H1 (cell line): ENCODE results near the gene ZNF396. TPM values are rescaled to one million over a fixed set of nuclear protein-coding genes. Genes with fewer than 3 reads are reported as not detected.

Experiments
- CTCF ChIA-PET: fragments of 300-600 bp; sonication (Branson Sonifier 250); formaldehyde crosslinking; loops from one replicate; lab custom pipeline; 2021; ENCODE audit not compliant: partially characterized antibody; lab: Charles Lee
- POLR2A ChIA-PET: fragments of 300-600 bp; sonication (Branson Sonifier 250); formaldehyde crosslinking; loops from one replicate; lab custom pipeline; 2021; ENCODE audit warnings: inconsistent platforms; ENCODE audit not compliant: partially characterized antibody; lab: Charles Lee
- DNase-seq, 2 experiments: peaks; one replicate each; pipeline versions ENCODE4 v3.0.0 to v3.0.0-alpha.2; 2010 to 2022; ENCODE audit warnings: low spot score in 2 of 2, low read depth in 1 of 2, mixed read lengths in 1 of 2
- FAIRE-seq: peaks from 2 replicates; lab custom pipeline; 2011; peaks lifted over from hg19 to GRCh38; lab: Jason Lieb, UNC
- H2AFZ ChIP-seq: 2 replicates; pipeline ENCODE4 v1.8.1; 2012; ENCODE audit warnings: low read length, inconsistent platforms
- H2AK5ac ChIP-seq: 2 replicates; pipeline ENCODE4 v1.6.1; 2013; ENCODE audit warnings: low read depth, low read length
- H2BK120ac ChIP-seq: replicated peaks from 2 replicates; pipeline ENCODE3; 2013; ENCODE audit warnings: low read depth, low read length, inconsistent platforms
- H2BK12ac ChIP-seq: 2 replicates; pipeline ENCODE4 v1.6.1; 2013; ENCODE audit warnings: low read depth, low read length
- H2BK15ac ChIP-seq: 2 replicates; pipeline ENCODE4 v1.6.1; 2013; ENCODE audit warnings: low read length
- H2BK20ac ChIP-seq: 2 replicates; pipeline ENCODE4 v1.6.1; 2013; ENCODE audit warnings: low read length
- H2BK5ac ChIP-seq: 2 replicates; pipeline ENCODE4 v1.6.1; 2013; ENCODE audit warnings: low read depth, low read length
- H3K14ac ChIP-seq: 2 replicates; pipeline ENCODE4 v1.6.1; 2013; ENCODE audit warnings: inconsistent platforms; ENCODE audit not compliant: insufficient read length
- H3K18ac ChIP-seq: 2 replicates; pipeline ENCODE4 v1.6.1; 2013; ENCODE audit warnings: low read length; ENCODE audit errors: extremely low read depth
- H3K23ac ChIP-seq: 2 replicates; pipeline ENCODE4 v1.6.1; 2013; ENCODE audit warnings: inconsistent platforms; ENCODE audit not compliant: insufficient read length
- H3K23me2 ChIP-seq: 2 replicates; pipeline ENCODE4 v1.6.1; 2013; ENCODE audit warnings: low read depth, low read length
- H3K27ac ChIP-seq: 2 replicates; pipeline ENCODE4 v1.6.1; 2011; ENCODE audit warnings: low read depth, low read length, inconsistent platforms
- H3K27me3 ChIP-seq, 4 experiments: replicated peaks in 1 of 4; 1 replicate in 1 of 4; 2 replicates in 3 of 4; pipeline versions ENCODE4 v1.6.1 to v1.8.1; 2011 to 2013; ENCODE audit warnings: low read length in 3 of 4, mild to moderate bottlenecking in 3 of 4, inconsistent platforms in 2 of 4, mixed read lengths in 2 of 4, moderate library complexity in 1 of 4; ENCODE audit not compliant: control insufficient read depth in 3 of 4, insufficient read depth in 3 of 4; ENCODE audit errors: extremely low read depth in 1 of 4
- H3K36me3 ChIP-seq, 4 experiments: 2 replicates each; pipeline versions ENCODE4 v1.6.1 to v1.8.1; 2011 to 2013; ENCODE audit warnings: mild to moderate bottlenecking in 4 of 4, low read length in 3 of 4, moderate library complexity in 2 of 4, control low read depth in 1 of 4, inconsistent platforms in 1 of 4; ENCODE audit not compliant: insufficient read depth in 4 of 4, control insufficient read depth in 2 of 4
- H3K4ac ChIP-seq: replicated peaks from 2 replicates; pipeline ENCODE3; 2013; ENCODE audit warnings: low read length, low read depth, mixed read lengths, inconsistent platforms; ENCODE audit not compliant: insufficient read length
- H3K4me1 ChIP-seq, 4 experiments: replicated peaks in 1 of 4; 1 replicate in 1 of 4; 2 replicates in 3 of 4; pipeline versions ENCODE4 v1.6.1 to v1.8.1; 2011 to 2013; ENCODE audit warnings: low read length in 3 of 4, inconsistent platforms in 2 of 4, mixed read lengths in 1 of 4; ENCODE audit not compliant: insufficient read depth in 4 of 4, control insufficient read depth in 3 of 4
- H3K4me2 ChIP-seq, 2 experiments: 2 replicates each; pipeline versions ENCODE4 v1.6.1 to v1.8.1; 2011 to 2013; ENCODE audit warnings: low read depth in 2 of 2, low read length in 2 of 2, control low read depth in 1 of 2, inconsistent platforms in 1 of 2, mild to moderate bottlenecking in 1 of 2; ENCODE audit not compliant: insufficient read depth in 1 of 2
- H3K4me3 ChIP-seq, 4 experiments: fragments of 200-600, 300-600 bp in 1 of 4; sonication (generic), shearing (Covaris generic), sonication (Bioruptor Twin) in 1 of 4; 2 replicates each; pipeline versions ENCODE4 v1.5.1 to v1.8.1; 2011 to 2016; ENCODE audit warnings: low read length in 4 of 4, low read depth in 3 of 4, control low read depth in 2 of 4, inconsistent platforms in 2 of 4, mild to moderate bottlenecking in 2 of 4, mixed read lengths in 1 of 4, moderate library complexity in 1 of 4; ENCODE audit not compliant: insufficient read depth in 2 of 4; ENCODE audit errors: extremely low read depth in 1 of 4
- H3K56ac ChIP-seq: replicated peaks from 2 replicates; pipeline ENCODE3; 2013; ENCODE audit warnings: low read depth, mild to moderate bottlenecking, mixed read lengths, low read length, inconsistent platforms; ENCODE audit not compliant: insufficient read length
- H3K79me1 ChIP-seq: 2 replicates; pipeline ENCODE4 v1.6.1; 2013; ENCODE audit warnings: low read depth, low read length, control low read depth
- H3K79me2 ChIP-seq, 2 experiments: 2 replicates each; pipeline versions ENCODE4 v1.6.1 to v1.8.1; 2012 to 2013; ENCODE audit warnings: low read length in 2 of 2, mild to moderate bottlenecking in 2 of 2, inconsistent platforms in 1 of 2; ENCODE audit not compliant: insufficient read depth in 2 of 2, control insufficient read depth in 1 of 2
- H3K9ac ChIP-seq, 4 experiments: replicated peaks in 1 of 4; 1 replicate in 1 of 4; 2 replicates in 3 of 4; pipeline versions ENCODE4 v1.6.1 to v1.8.1; 2011 to 2013; ENCODE audit warnings: low read depth in 3 of 4, low read length in 3 of 4, control low read depth in 2 of 4, mild to moderate bottlenecking in 2 of 4, moderate library complexity in 2 of 4, inconsistent platforms in 1 of 4; ENCODE audit errors: extremely low read depth in 1 of 4
- H3K9me3 ChIP-seq, 2 experiments: 2 replicates each; pipeline versions ENCODE4 v1.6.1 to v1.8.1; 2012 to 2013; ENCODE audit warnings: mild to moderate bottlenecking in 2 of 2, moderate library complexity in 2 of 2, control low read depth in 1 of 2, inconsistent platforms in 1 of 2, low read depth in 1 of 2, low read length in 1 of 2, mixed read lengths in 1 of 2; ENCODE audit not compliant: insufficient read depth in 2 of 2
- H4K20me1 ChIP-seq, 2 experiments: replicated peaks in 1 of 2; 2 replicates each; pipeline versions ENCODE3 to v1.8.1; 2011 to 2013; ENCODE audit warnings: inconsistent platforms in 2 of 2, low read length in 2 of 2, mild to moderate bottlenecking in 1 of 2; ENCODE audit not compliant: insufficient read depth in 2 of 2, control insufficient read depth in 1 of 2
- H4K5ac ChIP-seq: 2 replicates; pipeline ENCODE4 v1.6.1; 2013; ENCODE audit warnings: low read length, low read depth, mixed read lengths, inconsistent platforms; ENCODE audit not compliant: insufficient read length
- H4K8ac ChIP-seq: 2 replicates; pipeline ENCODE4 v1.8.0; 2013; ENCODE audit warnings: mild to moderate bottlenecking, moderate library complexity, low read length, inconsistent platforms; ENCODE audit not compliant: insufficient read depth; ENCODE audit errors: extremely low read depth
- H4K91ac ChIP-seq: replicated peaks from 2 replicates; pipeline ENCODE3; 2013; ENCODE audit warnings: low read length, mixed read lengths, inconsistent platforms; ENCODE audit not compliant: insufficient read length
- HDAC2 ChIP-seq, 2 experiments: fragments of 300-600 bp in 1 of 2; sonication (generic) in 1 of 2; IDR thresholded peaks; 2 replicates each; pipeline ENCODE4 v1.6.1; 2011 to 2012; ENCODE audit warnings: low read depth in 2 of 2, low read length in 2 of 2, mild to moderate bottlenecking in 2 of 2, moderate library complexity in 2 of 2, borderline replicate concordance in 1 of 2, inconsistent platforms in 1 of 2
- KDM1A ChIP-seq: fragments of 200-600, 300-600 bp; sonication (generic); IDR thresholded peaks from 2 replicates; pipeline ENCODE4 v1.7.1; 2016; ENCODE audit warnings: mild to moderate bottlenecking, low read length, borderline replicate concordance
- POU5F1 ChIP-seq: IDR thresholded peaks from 2 replicates; pipeline ENCODE4 v1.6.1; 2011; ENCODE audit warnings: low read depth, mild to moderate bottlenecking, low read length, moderate library complexity
- WGBS, 2 experiments: shearing (Covaris generic) in 1 of 2; methylation state at CpG; one replicate each; pipeline versions ENCODE4 v1.1.6 to v1.1.7; 2013 to 2015; ENCODE audit warnings: low lambda C conversion rate in 2 of 2, mixed read lengths in 2 of 2, inconsistent platforms in 1 of 2, low coverage in 1 of 2, missing lambda C conversion rate in 1 of 2; ENCODE audit not compliant: insufficient replicate concordance in 2 of 2, insufficient coverage in 1 of 2, insufficient read length in 1 of 2; ENCODE audit errors: extremely low coverage in 1 of 2, missing lambda C conversion rate in 1 of 2; 5-methylcytosine and 5-hydroxymethylcytosine counted together
- polyA plus RNA-seq, 7 experiments: library from polyadenylated mRNA; depleted of rRNA in 3 of 7; stranded (reverse) in 5 of 7; unstranded in 2 of 7; fragments of >200 nt in 5 of 7; fragments of 200-250 nt in 2 of 7; gene quantifications; 1 replicate in 5 of 7; 2 replicates in 1 of 7; 4 replicates in 1 of 7; pipeline versions ENCODE4 v1.2.1 to v1.2.3, GENCODE V29; 2011 to 2013; ENCODE audit warnings: missing spikeins in 2 of 7, mixed read lengths in 2 of 7
- total RNA-seq: library from RNA; stranded (reverse); fragmentation: NEBNext Ultra II Directional; extraction: Animal tissue kit (Norgen Biotek cat#: 25700); gene quantifications from 2 replicates; pipeline ENCODE4 v1.2.1, GENCODE V29; 2021

The ZNF396 gene
- total and polyA plus RNA-seq, 2 of the 8 experiments (the other 6 are each of a cell fraction or from before 2014, with no cell fraction given), result 0.44 to 0.74 TPM

DNA sequence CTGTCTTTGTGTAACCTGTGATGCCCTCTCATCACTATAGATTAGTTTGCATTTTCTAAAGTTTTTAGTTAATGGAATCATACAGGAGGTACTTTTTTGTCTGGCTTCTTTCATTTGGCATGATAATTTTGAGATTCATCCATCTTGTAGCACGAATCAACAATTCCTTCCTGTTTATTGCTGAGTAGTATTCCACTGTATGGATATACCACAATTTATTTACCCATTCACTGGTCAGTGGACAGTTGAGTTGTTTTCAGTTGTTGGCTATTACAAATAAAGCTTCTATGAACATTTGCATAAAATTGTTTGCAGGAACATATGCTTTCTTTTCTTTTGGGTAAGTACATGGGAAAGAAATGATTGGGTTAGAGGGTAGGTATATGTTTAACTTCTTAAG, 40.1 kb upstream of the ZNF396 start:
- Histone ChIP-seq H2BK20ac (no peak overlapping the region), H2BK5ac (no peak overlapping the region), H2AFZ (no peak overlapping the region), H3K27ac (no peak overlapping the region), H4K91ac (no peak overlapping the region), H3K23ac (no peak overlapping the region), H3K27me3 (no peaks in the 10 kb centered on the region), H3K4ac (no peak overlapping the region), H3K36me3 (no peaks in the 10 kb centered on the region), H4K8ac (no peak overlapping the region), H3K18ac (no peak overlapping the region), H2BK120ac (no peak overlapping the region), H4K5ac (no peak overlapping the region), H3K14ac (no peak overlapping the region), H3K9ac (no peak overlapping the region), H3K23me2 (no peaks in the 10 kb centered on the region), H3K79me2 (no peaks in the 10 kb centered on the region), H3K4me1 (no peaks in the 10 kb centered on the region), H3K9me3 (peaks cover 0 to 6% of the 10 kb centered on the region in 2 experiments; a peak in 2 of 4 replicates), H2AK5ac (no peak overlapping the region), H3K4me2 (no peak overlapping the region), H4K20me1 (no peaks in the 10 kb centered on the region), H3K79me1 (no peaks in the 10 kb centered on the region), H3K56ac (no peak overlapping the region), H3K4me3 (no peak overlapping the region), H2BK15ac (no peak overlapping the region), H2BK12ac (no peak overlapping the region)
- WGBS, 2 experiments, result 81% methylated on average over 1 of the region's 1 CpG; no CpG with 5 or more reads in 1 of the 2 experiments
- POLR2A ChIA-PET, result no interaction called here
- no peak for DNase-seq
- TF ChIP-seq POU5F1, result no peak
- peak in 1 of 2 experiments; percentile 85; a peak in 1 of 4 replicates for TF ChIP-seq HDAC2 (IDR thresholded peaks at IDR 0.05; ENCODE audit: borderline replicate concordance in 1 of 2, low read depth in 2 of 2, low read length in 2 of 2)
- TF ChIP-seq KDM1A, result peak; percentile 91
- CTCF ChIA-PET, result interaction anchor here (1.4 kb wide), 1 partner anchor 9 kb away, joined by 5 read pairs; no protein-coding TSS in a partner anchor
- FAIRE-seq, result no peak
